ENCODE data around the gene TBXAS1. TPM values are rescaled to one million over a fixed set of nuclear protein-coding genes. Genes with fewer than 3 reads are reported as not detected.

Gene TBXAS1
- total RNA-seq, 4 donors from 2014 or later, result 0.41 to 5.2 (median 3.3) TPM

DNA sequence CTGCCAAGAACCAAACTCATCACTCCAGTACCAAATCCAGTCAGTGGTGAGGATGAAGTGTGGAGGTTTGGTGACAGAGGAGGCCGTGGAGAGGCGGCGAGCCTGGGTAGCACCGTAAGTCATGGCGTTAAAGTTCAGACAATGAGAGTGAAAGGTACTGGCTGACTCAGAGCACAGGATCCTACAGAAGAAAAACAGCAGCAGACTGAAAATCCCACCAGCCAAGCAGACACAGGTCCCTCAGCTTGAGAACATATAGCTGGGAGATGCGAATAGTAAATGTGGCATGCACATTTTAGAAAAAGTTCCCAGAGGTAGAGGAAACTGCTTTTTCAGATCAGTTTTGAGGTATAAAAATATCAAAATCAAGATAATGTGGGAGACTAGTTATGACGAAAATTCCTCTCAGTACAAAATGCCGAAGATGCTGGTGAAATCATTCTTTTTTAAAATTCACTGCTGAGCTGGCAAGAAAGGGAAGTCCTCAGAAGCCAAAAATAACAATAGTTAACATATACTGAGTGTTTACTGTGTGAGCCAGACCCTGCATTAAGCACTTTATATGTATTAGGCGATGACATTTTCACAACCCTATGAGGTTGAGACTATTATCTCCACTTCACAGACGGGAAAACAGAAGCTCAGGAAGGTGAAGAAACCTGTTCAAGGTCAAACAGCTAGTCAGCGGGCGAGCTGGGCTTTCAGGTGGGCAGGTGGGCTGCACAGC, 212.8 kb downstream of the TBXAS1 start:
- in situ Hi-C loops (cut with MboI; ENCODE audit: low sequenced_read_pairs in 4 of 4), result no loop called here
- no peak for TF ChIP-seq POLR2A (IDR thresholded peaks at IDR 0.05)
- TF ChIP-seq, protein P1, sequence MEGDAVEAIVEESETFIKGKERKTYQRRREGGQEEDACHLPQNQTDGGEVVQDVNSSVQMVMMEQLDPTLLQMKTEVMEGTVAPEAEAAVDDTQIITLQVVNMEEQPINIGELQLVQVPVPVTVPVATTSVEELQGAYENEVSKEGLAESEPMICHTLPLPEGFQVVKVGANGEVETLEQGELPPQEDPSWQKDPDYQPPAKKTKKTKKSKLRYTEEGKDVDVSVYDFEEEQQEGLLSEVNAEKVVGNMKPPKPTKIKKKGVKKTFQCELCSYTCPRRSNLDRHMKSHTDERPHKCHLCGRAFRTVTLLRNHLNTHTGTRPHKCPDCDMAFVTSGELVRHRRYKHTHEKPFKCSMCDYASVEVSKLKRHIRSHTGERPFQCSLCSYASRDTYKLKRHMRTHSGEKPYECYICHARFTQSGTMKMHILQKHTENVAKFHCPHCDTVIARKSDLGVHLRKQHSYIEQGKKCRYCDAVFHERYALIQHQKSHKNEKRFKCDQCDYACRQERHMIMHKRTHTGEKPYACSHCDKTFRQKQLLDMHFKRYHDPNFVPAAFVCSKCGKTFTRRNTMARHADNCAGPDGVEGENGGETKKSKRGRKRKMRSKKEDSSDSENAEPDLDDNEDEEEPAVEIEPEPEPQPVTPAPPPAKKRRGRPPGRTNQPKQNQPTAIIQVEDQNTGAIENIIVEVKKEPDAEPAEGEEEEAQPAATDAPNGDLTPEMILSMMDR (IDR thresholded peaks at IDR 0.05 in 4 of 5, conservative IDR thresholded peaks at IDR 0.05 in 1 of 5), result no peak
- Histone ChIP-seq H3K27ac (no peak overlapping the region), H3K4me3 (no peak overlapping the region), H3K27me3 (no peaks in the 10 kb centered on the region), H3K9me3 (no peaks in the 10 kb centered on the region), H3K36me3 (no peaks in the 10 kb centered on the region), H3K4me1 (no peaks in the 10 kb centered on the region)
- ATAC-seq (no peak), DNase-seq (no peak)
- intact Hi-C loops (cut with DNase I; ENCODE audit: low total_unique reads), result no loop called here

DNA sequence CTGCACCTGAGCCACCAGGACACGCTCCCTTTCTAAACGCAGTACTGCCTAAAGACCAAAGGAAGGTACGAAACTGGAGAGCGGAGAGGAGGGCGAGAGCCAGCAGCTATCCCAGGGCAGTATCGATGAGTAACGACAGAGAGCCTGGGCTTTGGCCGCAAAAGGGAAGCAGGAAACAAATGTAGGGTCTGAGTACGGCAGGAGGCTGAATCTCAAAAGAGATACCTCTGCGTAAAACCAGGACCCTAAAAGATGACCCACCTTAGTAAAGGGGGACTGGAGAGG, 213.3 kb downstream of the TBXAS1 start:
- TF ChIP-seq, protein P1 (IDR thresholded peaks at IDR 0.05 in 4 of 5, conservative IDR thresholded peaks at IDR 0.05 in 1 of 5), result no peak
- no peak for TF ChIP-seq POLR2A (IDR thresholded peaks at IDR 0.05)
- in situ Hi-C loops (cut with MboI; ENCODE audit: low sequenced_read_pairs in 4 of 4), result no loop called here
- no peaks in the 10 kb centered on the region for H3K27me3 ChIP-seq
- H3K27ac ChIP-seq, result no peak overlapping the region
- no peaks in the 10 kb centered on the region for H3K4me1 ChIP-seq
- H3K9me3 ChIP-seq, result no peaks in the 10 kb centered on the region
- ATAC-seq, result no peak
- no peaks in the 10 kb centered on the region for H3K36me3 ChIP-seq
- intact Hi-C loops (cut with DNase I; ENCODE audit: low total_unique reads), result no loop called here
- H3K4me3 ChIP-seq, result no peak overlapping the region
- no peak for DNase-seq

DNA sequence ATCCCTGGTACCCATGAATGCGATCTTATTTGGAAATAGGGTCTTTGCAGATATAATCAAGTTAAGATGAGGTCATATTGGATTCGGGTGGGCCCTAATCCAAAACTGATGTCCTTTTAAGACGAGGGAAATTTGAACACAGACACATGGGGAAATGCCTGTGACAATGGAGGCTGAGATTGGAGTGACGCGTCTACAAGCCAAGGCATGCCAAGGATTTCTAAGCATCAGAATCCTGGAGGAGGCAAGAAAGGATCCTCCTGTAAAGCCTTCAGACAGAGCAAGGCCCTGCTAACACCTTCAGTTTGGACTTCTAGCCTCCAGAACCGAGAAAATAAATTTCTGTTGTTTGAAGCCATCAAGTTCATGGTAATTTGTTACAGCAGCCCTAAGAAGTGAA, 215.2 kb downstream of the TBXAS1 start:
- DNase-seq, result no peak
- H3K4me3 ChIP-seq, result no peak overlapping the region
- no peaks in the 10 kb centered on the region for H3K9me3 ChIP-seq
- H3K27me3 ChIP-seq, result no peaks in the 10 kb centered on the region
- H3K4me1 ChIP-seq, result peaks cover 0 to 3% of the 10 kb centered on the region in 2 donors
- in situ Hi-C loops (cut with MboI; ENCODE audit: low sequenced_read_pairs in 4 of 4), result no loop called here
- H3K36me3 ChIP-seq, result no peaks in the 10 kb centered on the region
- intact Hi-C loops (cut with DNase I; ENCODE audit: low total_unique reads), result no loop called here
- no peak overlapping the region for H3K27ac ChIP-seq
- ATAC-seq, result no peak
- TF ChIP-seq POLR2A (IDR thresholded peaks at IDR 0.05), result no peak
- TF ChIP-seq, protein P1 (IDR thresholded peaks at IDR 0.05 in 4 of 5, conservative IDR thresholded peaks at IDR 0.05 in 1 of 5), result no peak

DNA sequence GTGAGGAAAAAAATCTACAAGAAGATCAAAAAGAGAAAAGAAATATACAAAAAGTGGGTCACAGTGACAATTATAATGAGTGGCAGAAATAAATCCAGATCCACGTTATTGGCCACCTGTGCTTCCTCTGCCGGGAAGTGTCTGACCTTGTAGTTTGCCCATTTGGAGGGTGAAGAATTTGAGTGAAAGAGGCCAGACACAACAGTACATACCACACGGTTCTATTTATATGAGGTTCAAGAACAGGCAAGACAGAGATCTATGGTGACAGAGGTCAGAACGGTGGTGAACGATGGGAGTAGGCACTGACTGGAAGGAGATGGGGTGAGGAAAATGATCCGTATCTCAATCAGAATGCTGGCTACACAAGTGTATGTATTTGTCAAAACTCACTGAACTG, 216.6 kb downstream of the TBXAS1 start:
- Histone ChIP-seq H3K4me1 (peaks cover 0 to 8% of the 10 kb centered on the region in 2 donors), H3K36me3 (no peaks in the 10 kb centered on the region), H3K27me3 (no peaks in the 10 kb centered on the region), H3K27ac (no peak overlapping the region), H3K9me3 (no peaks in the 10 kb centered on the region), H3K4me3 (no peak overlapping the region)
- in situ Hi-C loops (cut with MboI; ENCODE audit: low sequenced_read_pairs in 4 of 4), result no loop called here
- ATAC-seq (no peak), DNase-seq (no peak)
- TF ChIP-seq, protein P1 (IDR thresholded peaks at IDR 0.05 in 4 of 5, conservative IDR thresholded peaks at IDR 0.05 in 1 of 5), result no peak
- TF ChIP-seq POLR2A (IDR thresholded peaks at IDR 0.05), result no peak
- intact Hi-C loops (cut with DNase I; ENCODE audit: low total_unique reads), result no loop called here

DNA sequence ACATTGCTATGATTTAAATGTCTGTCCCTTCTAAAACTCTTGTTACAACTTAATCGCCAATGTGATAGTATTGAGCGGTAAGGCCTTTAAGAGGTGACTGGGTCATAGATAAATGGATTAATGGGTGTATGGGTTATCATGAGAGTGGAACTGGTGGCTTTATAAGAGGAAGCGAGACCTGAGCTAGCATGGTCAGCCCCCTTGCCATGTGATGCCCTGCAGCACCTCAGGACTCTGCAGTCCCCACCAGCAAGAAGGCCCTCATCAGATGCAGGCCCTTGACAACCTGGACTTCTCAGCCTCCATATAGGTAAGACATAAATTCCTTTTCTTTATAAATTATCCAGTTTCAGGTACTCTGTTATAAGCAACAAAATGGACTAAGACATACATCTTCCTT, 218.1 kb downstream of the TBXAS1 start:
- TF ChIP-seq POLR2A (IDR thresholded peaks at IDR 0.05), result no peak
- TF ChIP-seq, protein P1 (IDR thresholded peaks at IDR 0.05 in 4 of 5, conservative IDR thresholded peaks at IDR 0.05 in 1 of 5), result no peak
- Histone ChIP-seq H3K9me3 (no peaks in the 10 kb centered on the region), H3K4me1 (peaks cover 0 to 8% of the 10 kb centered on the region in 2 donors), H3K4me3 (no peak overlapping the region), H3K27me3 (no peaks in the 10 kb centered on the region), H3K27ac (no peak overlapping the region), H3K36me3 (no peaks in the 10 kb centered on the region)
- in situ Hi-C loops (cut with MboI; ENCODE audit: low sequenced_read_pairs in 4 of 4) (no loop called here), intact Hi-C loops (cut with DNase I; ENCODE audit: low total_unique reads) (no loop called here)
- ATAC-seq (no peak), DNase-seq (no peak)

Measured in gastrocnemius medialis (tissue), 4 donors.